NAMALWA (cell line): ENCODE results near the gene ZFAND2B.
A peak's percentile ranks its signal among the peaks of the same experiment; 100 is the strongest.

Source experiments
- DNase-seq: peaks from one replicate; pipeline ENCODE4 v3.0.0-alpha.2; 2015; ENCODE audit warnings: low spot score

The ZFAND2B gene

DNA sequence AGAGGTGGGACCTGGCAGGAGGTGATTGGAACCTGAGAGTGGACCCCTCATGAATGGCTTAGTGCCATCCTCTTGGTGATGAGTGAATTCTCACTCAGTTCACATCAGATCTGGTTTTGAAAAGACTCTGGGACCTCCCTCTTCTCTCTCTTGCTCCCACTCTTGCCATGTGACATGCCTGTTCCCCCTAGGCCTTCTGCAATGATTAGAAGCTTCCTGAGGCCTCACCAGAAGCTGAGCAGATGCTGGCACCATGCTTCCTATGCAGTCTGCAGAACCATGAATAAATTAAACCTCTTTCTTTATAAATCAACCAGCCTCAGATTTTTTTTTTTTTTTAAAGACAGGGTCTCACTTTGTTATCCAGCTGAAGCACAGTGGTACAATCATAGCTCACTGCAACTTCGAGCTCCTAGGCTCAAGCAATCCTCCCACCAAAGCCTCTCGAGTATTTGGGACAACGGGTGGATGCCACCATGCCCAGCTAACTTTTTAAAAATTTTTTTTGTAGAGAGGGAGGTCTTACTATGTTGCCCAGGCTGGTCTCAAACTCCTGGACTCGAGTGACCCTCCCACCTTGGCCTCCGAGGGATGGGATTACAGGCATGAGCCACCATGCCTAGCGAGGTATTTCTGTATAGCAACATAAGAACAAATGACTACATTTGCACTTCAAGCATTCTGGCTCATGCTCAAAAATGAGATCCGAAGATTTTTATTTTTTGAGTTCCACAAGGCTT lies 2.0 kb upstream of the ZFAND2B start:
- DNase-seq = no peak

DNA sequence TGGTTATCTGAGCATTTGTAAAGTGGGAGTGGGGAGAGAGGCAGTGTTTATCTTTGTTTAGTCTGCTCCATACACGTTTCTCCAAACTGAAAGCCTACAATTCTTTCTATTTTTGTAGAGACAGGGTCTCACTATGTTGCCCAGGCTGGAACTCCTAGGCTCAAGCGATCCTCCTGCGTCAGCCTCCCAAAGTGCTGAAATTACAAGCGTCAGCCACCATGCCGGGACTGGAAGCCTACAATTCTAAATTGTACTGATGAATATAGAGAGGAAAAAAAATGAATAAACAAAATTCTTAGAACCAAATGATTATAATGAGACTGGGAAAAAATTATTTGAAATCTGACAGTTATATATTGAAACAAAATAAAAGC lies 1.4 kb upstream of the ZFAND2B start:
- DNase-seq = no peak

DNA sequence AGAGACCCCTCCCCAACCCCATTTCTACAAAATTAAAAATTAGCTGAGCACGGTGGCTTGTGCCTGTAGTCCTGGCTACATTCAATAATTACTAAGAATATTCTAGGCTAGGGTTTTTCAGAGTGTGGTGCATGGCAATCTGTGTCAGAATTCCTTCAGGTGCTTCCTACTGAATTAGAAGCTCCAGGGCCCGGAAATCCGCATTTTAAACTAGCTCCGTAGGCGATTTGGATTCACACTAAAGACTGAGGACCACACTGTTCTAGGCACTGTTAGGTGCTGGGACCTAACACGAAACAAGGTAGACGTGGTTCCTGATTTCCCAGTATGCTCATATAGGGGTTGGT lies 628 bp upstream of the ZFAND2B start:
- DNase-seq = no peak

DNA sequence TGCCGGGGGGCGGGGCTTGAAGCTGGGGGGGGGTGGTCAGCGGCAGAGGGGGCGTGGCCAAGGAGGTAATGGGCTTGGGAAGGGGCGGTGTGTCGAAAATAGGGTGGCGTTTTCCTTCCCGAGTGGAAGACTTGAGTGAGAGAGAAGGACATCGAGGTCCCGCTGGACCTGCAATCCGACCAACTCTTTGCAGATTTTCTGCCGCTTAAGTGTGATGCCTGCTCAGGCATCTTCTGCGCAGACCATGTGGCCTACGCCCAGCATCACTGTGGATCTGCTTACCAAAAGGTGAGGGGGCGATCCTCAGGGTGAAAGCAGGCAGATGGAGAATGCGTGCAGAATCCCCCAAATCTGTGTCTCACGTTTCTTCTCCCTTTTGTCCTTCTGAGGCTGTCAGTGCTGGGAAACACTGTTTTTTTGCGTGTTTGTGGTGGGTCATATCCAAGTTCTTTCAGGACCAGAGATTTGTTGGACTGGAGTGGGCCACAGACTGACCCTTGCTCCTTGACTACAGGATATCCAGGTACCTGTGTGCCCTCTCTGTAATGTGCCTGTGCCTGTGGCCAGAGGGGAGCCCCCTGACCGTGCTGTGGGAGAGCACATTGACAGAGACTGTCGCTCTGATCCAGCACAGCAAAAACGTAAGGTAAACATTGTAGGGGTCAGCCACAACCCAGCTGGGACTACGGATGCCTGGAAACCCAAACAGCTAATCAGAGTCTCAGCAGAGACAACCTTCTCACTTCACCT lies 727 bp downstream of the ZFAND2B start:
- no peak for DNase-seq

DNA sequence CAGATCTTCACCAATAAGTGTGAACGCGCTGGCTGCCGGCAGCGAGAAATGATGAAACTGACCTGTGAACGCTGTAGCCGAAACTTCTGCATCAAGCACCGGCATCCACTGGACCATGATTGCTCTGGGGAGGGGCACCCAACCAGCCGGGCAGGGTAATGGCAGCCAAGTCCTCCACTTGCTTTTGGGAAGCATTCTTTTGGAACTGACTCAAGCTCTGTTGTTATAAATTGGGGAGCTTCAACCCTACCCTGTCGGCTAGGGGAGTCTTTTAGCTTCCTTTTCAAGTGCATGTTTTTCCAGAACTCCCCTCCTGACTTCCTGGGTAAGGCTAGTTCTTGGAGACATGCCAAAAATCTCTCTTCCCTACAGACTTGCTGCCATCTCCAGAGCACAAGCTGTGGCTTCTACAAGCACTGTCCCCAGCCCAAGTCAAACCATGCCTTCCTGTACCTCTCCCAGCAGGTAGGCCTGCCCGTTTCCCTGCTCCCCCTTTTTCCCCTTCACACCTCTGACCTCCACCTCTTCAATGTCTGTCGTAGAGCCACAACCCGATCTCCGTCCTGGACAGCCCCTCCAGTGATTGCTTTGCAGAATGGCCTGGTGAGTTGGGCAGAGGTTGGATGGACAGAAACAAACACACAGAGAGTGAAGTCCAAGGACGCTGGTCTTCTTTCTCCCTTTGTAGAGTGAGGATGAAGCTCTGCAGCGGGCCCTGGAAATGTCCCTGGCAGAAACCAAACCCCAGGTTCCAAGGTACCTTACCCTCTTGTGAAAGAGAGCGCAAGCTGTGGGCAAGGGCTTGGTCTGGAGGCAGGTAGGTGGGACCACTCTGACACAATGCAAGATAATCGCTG lies 1.5 kb downstream of the ZFAND2B start:
- no peak for DNase-seq

DNA sequence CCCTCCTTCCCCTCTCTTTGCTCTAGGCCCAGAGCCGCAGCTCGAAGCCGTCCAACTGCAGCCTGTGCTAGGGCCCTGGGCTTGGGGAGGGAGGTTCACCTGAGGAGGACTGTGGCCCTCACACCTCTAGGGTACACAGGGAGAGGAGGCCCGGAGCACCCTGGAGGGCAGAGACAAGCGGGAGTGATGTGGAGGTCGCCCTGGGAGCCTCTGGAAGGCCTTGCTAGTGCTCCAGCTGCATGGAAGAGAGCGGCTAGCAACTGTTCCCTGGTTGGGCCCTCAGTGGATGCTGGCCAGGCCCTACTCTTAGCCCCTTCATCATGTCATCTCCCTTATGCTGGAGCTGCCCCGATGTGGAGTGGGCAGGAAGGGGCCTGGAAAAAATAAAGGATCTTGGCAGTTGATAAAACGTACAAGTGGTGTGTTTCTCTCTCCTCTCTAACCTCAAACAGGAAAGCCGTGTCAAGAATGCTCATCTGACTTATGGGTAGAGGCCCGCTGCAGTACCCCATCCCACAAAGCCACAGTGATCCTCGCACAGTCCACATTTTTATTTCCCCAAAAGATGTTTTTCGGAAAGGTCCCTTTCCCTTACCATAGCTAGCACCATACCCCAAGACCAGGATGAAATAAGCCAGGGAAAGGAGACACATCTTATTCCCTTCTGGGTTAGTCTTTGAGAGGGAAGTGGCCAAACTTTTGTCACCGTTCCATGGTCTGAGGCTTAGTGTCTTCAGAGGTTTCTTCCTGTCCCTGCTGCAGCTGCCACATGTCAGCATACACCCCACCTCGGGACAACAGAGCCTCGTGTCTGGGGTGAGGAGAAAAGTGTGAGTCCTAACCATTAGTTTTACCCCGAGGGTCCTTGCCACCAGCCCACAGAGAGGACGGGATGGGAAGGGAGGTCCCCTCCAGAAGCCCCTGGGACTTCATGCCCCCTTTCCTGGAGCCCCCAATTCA lies 2.9 kb downstream of the ZFAND2B start:
- no peak for DNase-seq

DNA sequence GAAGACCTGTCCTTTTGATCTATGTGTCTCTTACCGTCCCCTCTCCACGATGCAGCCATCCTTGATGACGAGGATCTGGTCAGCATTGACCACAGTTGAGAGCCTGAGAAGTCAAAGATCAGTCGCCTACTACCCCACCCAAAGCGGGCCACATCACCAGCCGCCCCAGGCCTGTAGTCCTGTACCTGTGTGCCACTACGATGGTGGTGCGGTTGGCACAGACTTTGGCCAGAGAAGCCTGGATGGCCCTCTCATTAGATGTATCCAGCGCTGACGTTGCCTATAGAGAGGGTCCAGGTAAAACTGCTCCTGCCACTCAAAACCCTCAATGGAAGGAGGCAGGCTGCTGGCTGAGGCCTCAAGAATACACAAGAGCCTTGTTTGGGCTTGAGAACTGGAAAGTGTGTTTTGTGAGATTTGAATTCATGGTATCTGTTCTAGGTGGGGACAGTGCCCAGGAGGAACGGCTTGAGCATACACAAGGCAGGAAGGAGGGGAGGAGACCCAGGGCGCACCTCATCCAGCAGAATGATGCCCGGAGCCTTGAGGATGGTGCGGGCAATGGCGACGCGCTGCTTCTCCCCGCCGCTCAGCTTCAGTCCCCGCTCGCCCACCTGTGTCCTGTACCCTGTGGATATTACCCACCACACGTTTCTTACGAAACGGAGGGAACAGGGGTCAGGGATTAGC lies 3.8 kb downstream of the ZFAND2B start:
- DNase-seq = no peak

DNA sequence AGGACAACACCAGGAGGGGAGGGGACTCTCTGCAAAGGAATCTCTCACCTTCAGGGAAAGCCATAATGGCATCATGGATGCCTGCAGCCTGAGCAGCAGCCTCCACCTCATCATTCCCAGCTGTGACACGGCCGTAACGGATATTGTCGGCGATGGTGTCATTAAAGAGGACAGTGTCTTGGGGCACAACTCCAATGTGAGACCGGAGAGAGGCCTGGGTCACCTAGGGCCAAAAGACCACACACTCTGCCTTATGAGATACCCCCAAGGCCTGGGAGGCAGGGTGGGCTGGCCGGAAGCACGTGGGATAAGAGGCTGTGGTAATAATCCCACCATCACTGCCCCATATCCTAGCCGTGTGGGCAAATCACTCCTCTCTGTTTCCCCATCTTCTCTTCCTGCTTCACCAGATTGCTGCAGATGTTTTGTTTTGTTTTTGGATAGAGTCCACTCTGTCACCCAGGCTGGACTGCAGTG lies 4.3 kb downstream of the ZFAND2B start:
- no peak for DNase-seq

DNA sequence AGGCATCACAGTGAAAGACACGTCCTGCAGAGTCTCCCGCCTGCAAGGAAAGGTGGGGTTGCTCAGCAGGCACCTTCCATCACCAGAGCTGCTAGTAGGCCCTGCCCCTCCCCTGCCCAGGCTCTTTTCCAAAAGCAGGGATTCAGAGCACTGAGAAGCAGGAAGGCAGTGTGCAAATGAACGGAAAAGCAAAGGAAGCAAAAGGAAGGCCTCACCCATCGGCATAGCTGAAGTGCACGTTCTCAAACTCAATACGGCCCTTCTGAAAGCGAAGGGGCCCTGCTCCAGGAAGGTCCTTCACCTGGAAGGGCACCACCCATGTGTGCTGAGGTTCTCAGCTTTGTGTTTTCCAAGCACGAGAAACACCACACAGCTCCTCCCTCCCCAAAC lies 6.4 kb downstream of the ZFAND2B start:
- DNase-seq = no peak

DNA sequence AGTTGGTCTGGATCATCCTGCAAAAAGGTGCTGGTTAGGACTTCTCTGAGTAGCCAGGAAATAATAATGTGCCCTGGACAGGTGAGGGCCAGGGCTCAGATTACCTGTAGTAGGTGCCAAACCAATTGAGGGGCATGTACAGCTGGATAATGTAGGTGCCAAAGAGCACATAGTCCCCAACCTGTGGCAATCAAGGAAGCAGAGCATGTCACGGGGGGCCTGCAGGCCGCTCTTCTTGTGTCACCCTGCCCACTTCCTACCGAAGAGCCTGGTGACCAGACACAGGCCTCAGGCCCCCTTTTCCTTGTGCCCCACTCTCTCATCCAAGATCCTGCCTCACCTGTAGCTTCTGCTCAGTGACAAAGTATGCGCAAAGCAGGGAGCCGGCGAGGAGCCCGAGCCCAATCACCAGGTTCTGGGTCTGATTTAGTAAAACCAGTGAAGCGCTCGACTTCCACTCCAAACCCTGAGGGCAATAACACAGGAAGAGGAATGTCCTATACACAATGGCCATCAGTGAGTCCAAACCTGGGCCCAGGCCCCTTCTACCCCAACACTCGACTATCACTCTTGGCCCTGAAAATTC lies 7.0 kb downstream of the ZFAND2B start:
- DNase-seq = no peak

DNA sequence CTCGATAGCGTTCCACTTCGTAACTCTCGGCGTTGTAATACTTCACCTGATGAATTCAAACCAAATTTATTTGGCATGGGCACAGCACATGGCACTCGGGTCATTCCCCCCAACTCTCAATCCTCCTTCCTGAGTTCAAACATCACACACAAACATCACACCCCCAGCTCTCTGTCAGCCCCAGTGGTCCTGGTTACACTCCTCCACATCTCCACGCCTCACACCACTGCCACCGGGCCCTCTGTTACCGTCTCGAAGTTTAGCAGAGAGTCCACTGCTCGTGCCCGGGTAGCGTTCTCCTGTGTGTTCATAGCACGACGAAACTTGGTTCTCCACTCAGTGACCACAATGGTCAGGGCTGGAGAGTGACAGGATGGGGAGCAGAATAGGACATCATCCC lies 7.6 kb downstream of the ZFAND2B start:
- no peak for DNase-seq

DNA sequence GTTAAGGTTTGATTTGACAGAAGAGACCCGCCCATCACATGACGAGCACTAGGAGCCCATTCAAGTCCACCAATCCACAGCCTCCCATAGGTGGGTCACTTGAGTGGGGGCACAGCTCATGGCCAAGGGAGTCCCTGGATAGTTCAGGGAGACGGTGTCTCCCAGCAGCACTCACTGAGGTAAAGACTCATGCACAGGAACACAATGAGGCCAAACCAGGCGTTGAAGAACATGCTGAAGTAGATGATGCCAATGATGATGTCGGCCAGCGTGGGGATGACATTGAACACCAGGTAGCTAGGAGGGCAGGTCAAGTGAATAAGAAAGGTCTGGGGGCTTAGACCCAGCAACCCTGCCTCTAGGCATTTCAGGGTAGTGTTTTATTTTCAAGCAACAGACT lies 8.2 kb downstream of the ZFAND2B start:
- no peak for DNase-seq

DNA sequence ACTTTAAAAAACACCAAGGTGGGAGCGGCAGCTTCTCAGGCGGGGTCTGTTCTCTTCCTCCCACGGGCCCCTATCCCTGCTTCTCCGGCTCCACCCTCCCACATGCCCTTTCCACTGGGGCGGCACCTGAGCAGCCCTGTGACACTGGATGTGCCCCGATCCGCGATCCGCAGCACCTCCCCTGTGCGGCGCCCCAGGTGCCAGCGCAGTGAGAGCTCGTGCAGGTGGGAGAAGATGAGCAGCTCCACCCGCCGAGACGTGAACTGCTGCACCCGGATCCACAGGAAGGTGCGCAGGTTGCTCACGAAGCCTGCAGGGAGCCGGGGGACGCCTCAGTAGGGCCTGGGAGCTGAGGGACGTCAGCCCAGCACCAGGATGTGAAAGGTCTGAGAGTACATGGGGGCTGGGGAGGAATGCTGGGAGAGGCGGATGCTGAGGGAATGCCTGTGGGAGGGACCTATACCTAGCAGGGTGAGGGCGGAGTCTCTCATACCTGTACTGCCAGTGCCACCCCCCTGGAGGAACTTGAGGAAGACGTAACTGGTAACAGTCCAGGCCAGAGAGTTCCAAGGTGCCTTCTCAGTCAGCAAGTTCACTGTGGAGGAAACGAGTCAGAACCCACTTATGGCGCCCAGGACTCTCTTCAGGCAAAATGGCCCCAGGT lies 9.4 kb downstream of the ZFAND2B start:
- no peak for DNase-seq

DNA sequence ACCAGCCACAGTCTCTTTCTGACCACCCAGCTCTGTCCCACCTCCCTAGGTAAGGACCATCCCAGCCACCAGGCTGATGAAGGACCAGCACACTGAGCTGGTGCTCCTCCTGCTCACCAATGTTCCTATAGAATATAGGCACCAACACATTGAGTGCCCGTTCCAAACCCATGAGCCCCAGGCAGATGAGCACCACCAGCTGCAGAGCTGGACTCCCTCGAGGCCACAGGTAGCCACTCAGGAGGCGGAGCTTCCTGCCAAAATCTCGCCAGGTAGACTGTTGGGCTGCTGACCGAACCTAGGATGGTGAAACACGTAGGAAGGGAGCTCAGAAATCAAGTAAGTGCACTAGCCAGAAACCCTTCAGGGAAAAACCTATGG lies 9.9 kb downstream of the ZFAND2B start:
- DNase-seq = no peak

DNA sequence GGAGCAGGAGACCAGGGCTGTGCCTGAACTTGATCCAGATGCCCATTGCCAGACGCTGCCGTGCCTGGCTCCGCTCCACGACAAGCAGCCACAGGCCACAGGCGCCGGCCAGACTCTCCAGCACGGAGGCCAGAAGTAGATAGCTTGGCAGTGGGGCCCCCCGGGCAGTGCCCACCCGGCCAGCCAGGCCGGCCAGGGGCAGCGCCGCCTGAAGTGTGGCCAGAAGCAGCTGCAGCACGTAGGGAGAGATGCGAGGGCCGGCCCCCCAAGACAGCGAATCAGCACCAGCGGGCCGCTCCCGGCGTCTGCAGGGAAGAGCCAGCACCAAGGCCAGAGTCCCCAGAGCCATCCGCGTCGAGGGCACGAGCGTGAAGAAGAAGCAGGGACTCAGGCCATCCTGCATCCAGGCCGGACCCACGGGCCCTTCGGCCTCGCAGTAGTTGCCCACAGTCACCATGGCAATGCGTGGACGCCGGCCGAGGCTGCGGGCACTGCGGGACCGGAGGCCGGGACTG lies 11.7 kb downstream of the ZFAND2B start:
- no peak for DNase-seq

DNA sequence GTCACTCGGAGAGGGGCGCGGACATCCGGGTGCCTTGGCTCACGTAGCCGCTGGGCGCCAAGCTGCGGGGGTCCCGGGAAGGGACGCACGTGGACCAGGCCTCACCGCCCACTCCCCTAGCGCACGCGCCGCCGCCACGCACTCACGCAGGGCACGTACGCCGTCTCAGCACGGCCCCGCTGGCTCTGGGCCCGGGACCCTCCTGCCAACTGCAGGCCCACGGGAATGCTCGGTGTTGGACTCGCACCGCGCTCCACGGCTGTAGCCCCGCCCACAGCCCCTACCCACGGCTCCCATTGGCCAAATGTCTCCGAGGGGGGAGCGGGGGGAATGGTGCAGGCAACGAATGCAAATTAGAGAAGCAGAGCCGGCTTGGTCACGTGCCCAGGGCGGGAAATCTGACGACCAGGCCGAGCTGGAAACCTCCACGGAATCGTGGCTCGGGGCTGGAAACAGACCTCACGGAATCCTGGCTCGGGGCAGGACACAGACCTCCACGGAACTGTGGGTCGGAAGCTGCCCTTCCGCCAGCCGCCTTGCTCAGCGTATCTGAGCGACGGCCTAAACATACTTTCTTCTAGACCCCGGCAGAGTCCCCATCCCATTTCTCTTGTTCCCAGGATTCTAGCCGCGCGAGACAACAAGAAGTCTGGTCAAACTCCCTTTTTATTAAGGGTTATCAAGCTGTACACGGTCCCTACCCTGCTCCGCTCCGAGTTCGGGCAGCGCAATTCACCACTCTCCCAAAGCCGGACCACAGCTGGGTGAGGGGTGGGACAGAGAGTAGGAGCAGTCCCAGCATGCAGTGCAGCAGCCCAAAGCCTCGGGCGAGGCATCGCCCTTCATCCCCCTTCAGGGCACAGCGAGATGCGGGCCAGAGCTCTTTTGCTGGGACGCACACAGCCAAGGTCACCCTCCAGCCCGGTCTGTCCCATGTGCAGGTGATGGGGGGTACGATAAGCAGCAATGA lies 12.4 kb downstream of the ZFAND2B start, which contains the start of gene ABCB6:
ABCB6 (minus strand) TSS at position 227 of the 970 bp plus-strand sequence. CDS start 285 bp downstream, outside the sequence.
- DNase-seq = peak; percentile 90

DNA sequence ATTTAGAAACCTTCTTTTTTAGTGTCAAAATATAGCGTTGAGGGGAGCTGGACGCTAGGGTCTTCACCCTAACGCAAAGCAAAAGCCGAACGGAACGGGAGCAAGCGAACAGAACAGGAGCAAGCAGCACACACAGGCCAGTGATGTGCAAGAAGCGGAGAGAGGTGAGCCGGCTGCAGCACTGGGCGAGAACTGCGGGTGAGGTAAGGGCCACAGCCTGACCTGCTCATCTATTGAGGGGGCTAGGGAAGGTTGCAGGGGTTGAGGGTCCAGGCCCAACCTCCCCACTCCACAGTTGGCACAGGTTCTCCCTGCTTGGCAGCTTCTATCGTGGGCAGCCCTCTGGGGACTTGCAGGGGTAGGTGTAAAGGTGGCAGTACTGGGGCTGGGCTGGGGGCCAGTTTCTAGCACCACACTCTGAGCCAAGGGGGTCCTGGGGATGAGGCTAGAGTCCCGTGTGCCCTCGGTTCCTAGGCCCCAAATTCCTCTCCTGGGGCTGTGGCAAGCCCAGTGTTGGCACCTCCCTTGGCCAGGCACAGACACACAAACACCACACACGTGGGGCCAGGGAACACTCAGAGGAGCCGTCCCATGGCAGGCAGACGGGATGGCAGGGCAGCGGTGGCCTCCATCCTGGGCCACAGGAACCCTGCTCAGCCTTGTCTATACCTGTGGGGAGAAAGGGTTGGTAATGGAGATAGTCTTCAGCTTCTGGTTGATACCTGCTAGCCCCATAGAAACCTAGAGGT lies 13.4 kb downstream of the ZFAND2B start:
- no peak for DNase-seq
